ENCODE measurements around the gene KIF26A. TPM values are rescaled to one million over a fixed set of nuclear protein-coding genes. Genes with fewer than 3 reads are reported as not detected.

Gene KIF26A
- total and polyA plus RNA-seq, 10 donors = 0.72 to 21.9 (median 9.2) TPM

DNA sequence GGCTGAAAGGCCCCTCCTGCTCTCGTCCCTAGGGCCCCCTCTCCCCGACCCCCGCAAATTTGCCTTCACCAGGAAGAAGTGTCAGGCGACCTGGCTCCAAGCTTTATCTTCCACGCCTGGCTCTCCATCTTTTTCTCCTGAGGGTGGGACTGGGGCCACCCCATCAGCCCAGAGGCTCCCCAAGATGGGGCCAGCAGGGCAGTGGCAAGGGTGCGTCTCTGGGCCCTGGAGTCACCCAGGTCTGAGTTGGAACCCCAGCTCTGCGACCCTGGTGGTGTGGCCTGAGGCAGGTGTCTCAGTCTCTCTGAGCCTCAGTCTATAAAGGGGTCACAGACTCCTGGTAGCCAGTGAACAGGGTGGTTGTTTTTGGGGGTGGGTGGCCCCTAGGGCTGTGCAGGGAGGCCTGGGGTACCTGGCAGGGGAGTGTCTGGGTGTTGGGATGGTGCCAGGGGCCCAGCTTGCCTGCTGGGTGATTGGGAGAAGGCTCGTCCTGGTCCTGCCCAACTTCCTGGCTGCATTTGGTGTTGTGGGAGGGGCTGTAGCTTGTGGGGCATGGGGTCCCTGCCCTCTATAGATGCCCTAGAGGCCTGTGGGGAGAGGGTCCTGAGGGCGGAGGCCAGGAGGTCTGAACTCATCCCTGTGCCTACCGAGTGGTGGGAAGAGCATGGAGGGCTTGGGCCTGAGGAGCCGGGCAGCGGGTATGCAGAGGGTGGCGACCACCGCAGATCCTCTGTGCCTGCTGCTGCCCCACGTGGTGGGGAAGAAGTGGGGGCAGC, 7.6 kb downstream of the KIF26A start:
- peak; percentile 60 for DNase-seq
- Histone ChIP-seq H3K27me3 (replicated peaks in 1 of 7) (peaks cover 0 to 46% (median 0%) of the 10 kb centered on the region in 7 donors), H3K36me3 (no peaks in the 10 kb centered on the region), H3K4me1 (peaks cover 0 to 66% (median 33%) of the 10 kb centered on the region in 6 donors), H3K4me3 (no peak overlapping the region), H3K27ac (no peak overlapping the region), H3K9me3 (no peaks in the 10 kb centered on the region)
- TF ChIP-seq, protein P1, sequence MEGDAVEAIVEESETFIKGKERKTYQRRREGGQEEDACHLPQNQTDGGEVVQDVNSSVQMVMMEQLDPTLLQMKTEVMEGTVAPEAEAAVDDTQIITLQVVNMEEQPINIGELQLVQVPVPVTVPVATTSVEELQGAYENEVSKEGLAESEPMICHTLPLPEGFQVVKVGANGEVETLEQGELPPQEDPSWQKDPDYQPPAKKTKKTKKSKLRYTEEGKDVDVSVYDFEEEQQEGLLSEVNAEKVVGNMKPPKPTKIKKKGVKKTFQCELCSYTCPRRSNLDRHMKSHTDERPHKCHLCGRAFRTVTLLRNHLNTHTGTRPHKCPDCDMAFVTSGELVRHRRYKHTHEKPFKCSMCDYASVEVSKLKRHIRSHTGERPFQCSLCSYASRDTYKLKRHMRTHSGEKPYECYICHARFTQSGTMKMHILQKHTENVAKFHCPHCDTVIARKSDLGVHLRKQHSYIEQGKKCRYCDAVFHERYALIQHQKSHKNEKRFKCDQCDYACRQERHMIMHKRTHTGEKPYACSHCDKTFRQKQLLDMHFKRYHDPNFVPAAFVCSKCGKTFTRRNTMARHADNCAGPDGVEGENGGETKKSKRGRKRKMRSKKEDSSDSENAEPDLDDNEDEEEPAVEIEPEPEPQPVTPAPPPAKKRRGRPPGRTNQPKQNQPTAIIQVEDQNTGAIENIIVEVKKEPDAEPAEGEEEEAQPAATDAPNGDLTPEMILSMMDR (IDR thresholded peaks at IDR 0.05 in 8 of 11, conservative IDR thresholded peaks at IDR 0.05 in 3 of 11) = no peak
- TF ChIP-seq POLR2AphosphoS5 (IDR thresholded peaks at IDR 0.05) (no peak), POLR2A (IDR thresholded peaks at IDR 0.05) (no peak)
- intact Hi-C loops (cut with DNase I; ENCODE audit: low total_unique reads) = no loop called here
- 79 to 82% (median 81%) methylated on average over 14 to 15 of the region's 15 CpGs for WGBS, 5 donors

DNA sequence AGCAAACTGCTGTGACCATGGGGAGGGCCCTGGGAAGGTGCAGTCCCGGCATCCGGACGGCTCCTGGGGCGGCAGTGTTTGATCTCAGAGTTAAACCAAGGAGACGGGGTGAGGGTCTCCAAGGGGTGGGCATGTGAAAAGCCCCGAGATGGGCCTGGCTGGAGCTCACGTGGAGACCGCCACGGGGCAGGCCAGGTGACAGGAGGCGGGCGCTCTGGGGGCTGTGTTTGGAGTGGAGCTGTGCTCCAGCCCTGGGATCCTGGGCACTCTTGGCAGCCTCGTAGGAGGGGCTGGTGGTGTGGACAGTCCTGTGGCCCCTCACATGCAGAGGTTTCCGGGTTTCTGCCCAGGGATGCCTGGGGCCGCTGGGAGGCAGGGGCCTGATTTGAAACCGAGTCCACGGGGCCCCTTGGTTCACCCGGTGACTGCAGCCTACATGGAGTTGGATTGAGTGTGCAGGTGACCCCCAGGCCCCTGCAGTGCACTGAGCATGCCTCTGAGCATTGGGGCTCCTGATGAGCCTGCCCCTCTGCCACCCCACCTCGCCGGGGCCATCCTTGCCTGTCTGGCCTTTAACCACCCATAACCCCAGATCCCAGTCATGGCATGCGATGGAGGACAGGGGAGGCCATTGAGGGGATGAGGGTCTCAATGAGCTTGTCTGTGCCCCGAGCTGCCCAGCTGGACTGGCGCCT, 8.4 kb downstream of the KIF26A start:
- peaks cover 0 to 46% (median 0%) of the 10 kb centered on the region in 7 donors for H3K27me3 ChIP-seq (replicated peaks in 1 of 7)
- H3K36me3 ChIP-seq = no peaks in the 10 kb centered on the region
- 83 to 89% (median 86%) methylated on average over 13 to 22 of the region's 22 CpGs for WGBS, 5 donors
- H3K9me3 ChIP-seq = no peaks in the 10 kb centered on the region
- TF ChIP-seq POLR2A (IDR thresholded peaks at IDR 0.05) (no peak), POLR2AphosphoS5 (IDR thresholded peaks at IDR 0.05) (no peak)
- TF ChIP-seq, protein P1 (IDR thresholded peaks at IDR 0.05 in 8 of 11, conservative IDR thresholded peaks at IDR 0.05 in 3 of 11) = no peak
- H3K4me3 ChIP-seq = no peak overlapping the region
- DNase-seq = peak; percentile 65
- H3K4me1 ChIP-seq = peaks cover 0 to 65% (median 33%) of the 10 kb centered on the region in 6 donors
- no peak overlapping the region for H3K27ac ChIP-seq
- intact Hi-C loops (cut with DNase I; ENCODE audit: low total_unique reads) = no loop called here

- 76 to 89% (median 82%) methylated on average over 14 to 28 of the region's 28 CpGs for WGBS, 5 donors
- H3K27me3 ChIP-seq (replicated peaks in 1 of 7) = peaks cover 0 to 46% (median 0%) of the 10 kb centered on the region in 7 donors
- intact Hi-C loops (cut with DNase I; ENCODE audit: low total_unique reads) = no loop called here
- peaks cover 0 to 7% (median 0%) of the 10 kb centered on the region in 6 donors for H3K36me3 ChIP-seq
- H3K27ac ChIP-seq = no peak overlapping the region
- DNase-seq = peak; percentile 72
- TF ChIP-seq POLR2A (IDR thresholded peaks at IDR 0.05) (no peak), POLR2AphosphoS5 (IDR thresholded peaks at IDR 0.05) (peak in 2 of 3 donors; percentile 49 to 50)
- H3K9me3 ChIP-seq = no peaks in the 10 kb centered on the region
- no peak overlapping the region for H3K4me3 ChIP-seq
- peaks cover 0 to 65% (median 33%) of the 10 kb centered on the region in 6 donors for H3K4me1 ChIP-seq
Observed at GRCh38 chr14:104147346-104148125, 9.1 kb downstream of the KIF26A start.

DNA sequence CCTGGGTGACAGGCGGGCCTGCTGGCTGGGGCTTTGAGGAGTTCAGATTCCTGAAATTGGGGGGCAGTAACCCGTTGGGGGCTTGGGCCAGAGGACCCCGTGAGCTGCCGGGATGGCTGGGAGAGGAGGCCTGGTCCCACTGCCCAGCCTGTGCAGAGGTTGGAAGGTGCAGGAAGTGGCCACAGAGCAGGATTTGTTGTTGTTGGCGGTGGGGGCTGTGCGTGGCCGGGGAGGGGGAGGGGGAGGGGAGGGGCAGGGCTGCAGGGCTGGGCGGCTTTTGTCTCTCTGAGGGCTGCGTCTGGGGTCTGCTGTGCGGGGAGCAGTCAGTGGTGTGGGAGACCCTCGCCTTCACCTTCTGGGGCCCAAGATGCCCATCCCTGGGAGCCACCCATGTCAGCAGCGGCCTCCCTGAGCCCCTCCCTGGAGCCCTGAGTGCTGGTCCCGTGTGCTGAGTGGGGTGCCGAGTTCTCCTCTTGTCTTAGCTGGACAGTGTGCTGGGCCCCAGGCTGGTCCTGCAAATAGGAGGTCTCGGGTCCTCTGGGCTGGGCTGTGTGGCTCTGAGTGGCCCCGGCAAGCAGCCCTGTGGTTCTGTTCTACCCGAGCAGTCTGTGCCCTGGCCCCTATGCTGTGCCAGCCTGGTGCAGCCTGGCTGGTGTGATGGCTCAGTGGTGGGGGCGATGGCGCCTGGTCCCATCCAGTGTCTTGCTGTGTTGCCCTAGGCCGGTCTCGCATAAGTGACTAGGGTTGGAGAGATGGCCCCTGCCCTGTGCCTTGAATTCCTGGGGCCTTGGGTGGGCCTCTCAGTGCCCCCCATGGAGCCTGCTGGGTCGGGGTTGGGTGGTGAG, 10.3 kb downstream of the KIF26A start:
- H3K4me1 ChIP-seq = peaks cover 0 to 65% (median 33%) of the 10 kb centered on the region in 6 donors
- TF ChIP-seq, protein P1 (IDR thresholded peaks at IDR 0.05 in 8 of 11, conservative IDR thresholded peaks at IDR 0.05 in 3 of 11) = no peak
- TF ChIP-seq POLR2A (IDR thresholded peaks at IDR 0.05) (no peak), POLR2AphosphoS5 (IDR thresholded peaks at IDR 0.05) (no peak)
- peaks cover 0 to 39% (median 0%) of the 10 kb centered on the region in 7 donors for H3K27me3 ChIP-seq (replicated peaks in 1 of 7)
- no peaks in the 10 kb centered on the region for H3K9me3 ChIP-seq
- peak overlapping the region in 1 of 8 donors; percentile 26 for H3K27ac ChIP-seq
- WGBS, 5 donors = 70 to 80% (median 76%) methylated on average over 12 to 22 of the region's 22 CpGs
- DNase-seq = peak; percentile 65
- intact Hi-C loops (cut with DNase I; ENCODE audit: low total_unique reads) = no loop called here
- no peak overlapping the region for H3K4me3 ChIP-seq
- H3K36me3 ChIP-seq = peaks cover 0 to 13% (median 0%) of the 10 kb centered on the region in 6 donors
